Activated CD4-positive, alpha-beta T cell treated with anti-CD3 and anti-CD28 coated beads, Interleukin-2, amount 10 ng/mL, durations not matched to agents 24 days and 14 days (primary cell): ENCODE measurements around the gene GPC3. TPM values are rescaled to one million over a fixed set of nuclear protein-coding genes. Genes with fewer than 3 reads are reported as not detected.

Experiments used
- DNase-seq: peaks from one replicate; pipeline ENCODE4 v3.0.0; 2022
- H3K27ac Mint-ChIP-seq: one replicate; pipeline ENCODE4 v1.8.0; 2022; ENCODE audit warnings: mild to moderate bottlenecking, mixed read lengths
- H3K27me3 Mint-ChIP-seq: one replicate; pipeline ENCODE4 v1.8.0; 2022; ENCODE audit warnings: mixed read lengths
- H3K36me3 Mint-ChIP-seq: one replicate; pipeline ENCODE4 v1.8.0; 2022; ENCODE audit warnings: low read depth, mild to moderate bottlenecking, mixed read lengths
- H3K4me1 Mint-ChIP-seq: one replicate; pipeline ENCODE4 v1.8.0; 2021; ENCODE audit warnings: mixed read lengths
- H3K4me3 Mint-ChIP-seq: one replicate; pipeline ENCODE4 v1.8.0; 2022; ENCODE audit warnings: mild to moderate bottlenecking, moderate library complexity, mixed read lengths
- H3K9me3 Mint-ChIP-seq: one replicate; pipeline ENCODE4 v1.8.0; 2021; ENCODE audit warnings: mixed read lengths
- intact Hi-C: fragments of 100-400 bp; cut with micrococcal nuclease; formaldehyde crosslinking; loops from one replicate; pipeline ENCODE4 v1.15.1; 2023
- total RNA-seq: library from RNA; stranded (reverse); gene quantifications from 2 replicates; pipeline ENCODE4 v1.2.3, GENCODE V29; 2022

Gene GPC3
- total RNA-seq, 1 donor from 2014 or later, result 0.21 TPM

GRCh38 chrX:133681421-133681820 lies 304.0 kb downstream of the GPC3 start:
- no peaks in the 10 kb centered on the region for H3K9me3 Mint-ChIP-seq
- H3K4me1 Mint-ChIP-seq, result peaks cover 2% of the 10 kb centered on the region
- intact Hi-C loops, result no loop called here
- no peak overlapping the region for H3K4me3 Mint-ChIP-seq
- no peak overlapping the region for H3K27ac Mint-ChIP-seq
- no peaks in the 10 kb centered on the region for H3K36me3 Mint-ChIP-seq
- H3K27me3 Mint-ChIP-seq, result no peaks in the 10 kb centered on the region
- DNase-seq, result no peak

GRCh38 chrX:133677123-133678063 lies 308.0 kb downstream of the GPC3 start:
- no peaks in the 10 kb centered on the region for H3K36me3 Mint-ChIP-seq
- H3K27ac Mint-ChIP-seq, result no peak overlapping the region
- no peaks in the 10 kb centered on the region for H3K27me3 Mint-ChIP-seq
- intact Hi-C loops, result loop anchor here (10.0 kb wide), 1 partner anchor 703 kb away; no protein-coding TSS in a partner anchor
- H3K4me3 Mint-ChIP-seq, result no peak overlapping the region
- peaks cover 2% of the 10 kb centered on the region for H3K4me1 Mint-ChIP-seq
- no peak for DNase-seq
- H3K9me3 Mint-ChIP-seq, result no peaks in the 10 kb centered on the region

DNA sequence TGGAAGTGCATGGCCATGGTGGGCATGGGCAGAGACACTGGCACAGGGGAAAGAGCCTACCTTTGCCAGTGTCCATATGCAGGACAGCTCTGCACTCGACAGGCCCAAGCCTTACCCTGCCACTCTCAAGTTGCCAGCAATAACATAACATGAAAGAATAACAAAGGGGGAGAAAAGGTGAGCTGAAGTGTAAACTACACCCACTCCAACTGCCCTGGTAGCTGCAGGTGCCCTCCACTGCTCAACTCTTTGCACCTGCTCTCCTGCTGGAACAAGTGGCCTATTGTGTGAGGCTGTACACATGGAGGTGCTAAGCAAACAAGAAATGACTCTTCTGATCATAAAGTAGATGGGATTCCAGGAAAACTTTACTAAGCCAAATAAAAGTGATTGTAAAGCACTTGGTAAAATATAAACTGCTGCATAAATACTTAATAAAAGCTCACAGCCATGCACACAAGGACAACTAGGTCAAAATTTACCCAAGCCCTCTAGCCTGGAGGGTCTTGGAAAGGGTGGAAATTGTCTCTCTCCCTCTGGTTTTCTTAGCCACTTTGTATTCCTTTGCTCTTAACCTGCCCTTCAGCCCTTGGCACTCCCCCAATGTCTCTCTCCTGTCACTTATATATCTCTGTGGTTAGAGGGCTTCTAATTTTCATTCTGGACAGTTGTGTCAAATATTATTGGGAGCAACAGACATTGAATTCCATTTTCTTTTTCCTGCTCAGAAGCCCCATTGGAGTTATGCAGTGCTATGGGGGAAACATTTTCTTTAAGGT lies 308.9 kb downstream of the GPC3 start:
- H3K4me3 Mint-ChIP-seq, result no peak overlapping the region
- H3K9me3 Mint-ChIP-seq, result no peaks in the 10 kb centered on the region
- no peak overlapping the region for H3K27ac Mint-ChIP-seq
- H3K27me3 Mint-ChIP-seq, result no peaks in the 10 kb centered on the region
- intact Hi-C loops, result loop anchor here (10.0 kb wide), 1 partner anchor 702 kb away; no protein-coding TSS in a partner anchor
- peaks cover under 1% of the 10 kb centered on the region for H3K4me1 Mint-ChIP-seq
- no peaks in the 10 kb centered on the region for H3K36me3 Mint-ChIP-seq
- DNase-seq, result no peak

DNA sequence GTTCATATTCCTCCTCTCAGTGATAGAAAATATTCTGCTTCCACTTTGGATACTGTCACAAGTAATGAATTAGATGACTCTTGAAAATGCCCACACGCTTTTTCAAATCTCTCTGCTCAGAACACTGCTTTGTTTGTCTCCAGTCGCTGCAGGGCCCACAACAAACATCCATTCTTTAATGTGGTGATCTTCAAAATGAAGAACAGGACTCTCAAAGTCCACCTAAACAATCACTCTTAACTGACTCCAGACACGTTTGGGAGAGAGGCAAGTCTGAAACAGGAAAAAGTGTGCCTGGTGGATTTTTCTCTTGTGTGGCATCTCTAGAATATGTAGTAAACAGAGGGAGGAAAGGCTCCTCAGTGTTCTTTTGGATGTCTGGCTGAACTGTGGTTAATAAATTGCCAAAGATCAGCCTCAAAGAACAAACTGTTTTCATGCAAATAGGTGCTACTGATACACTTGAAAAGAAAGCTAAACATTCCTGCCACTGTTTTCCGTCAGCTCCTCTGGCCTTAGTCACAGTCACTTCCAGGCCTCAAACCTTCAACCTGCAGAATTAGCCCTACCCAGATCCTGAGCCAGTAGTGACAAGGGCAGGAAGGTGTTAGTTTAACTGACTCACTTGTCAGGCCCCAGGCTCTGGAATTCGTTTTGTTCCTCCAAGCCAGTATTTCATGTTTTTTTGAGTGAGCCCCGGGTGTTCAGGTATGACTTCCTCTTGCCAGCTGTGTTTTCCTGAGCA lies 310.5 kb downstream of the GPC3 start:
- Mint-ChIP-seq H3K4me1 (no peaks in the 10 kb centered on the region), H3K9me3 (no peaks in the 10 kb centered on the region), H3K4me3 (no peak overlapping the region), H3K27me3 (no peaks in the 10 kb centered on the region), H3K36me3 (no peaks in the 10 kb centered on the region), H3K27ac (no peak overlapping the region)
- intact Hi-C loops, result loop anchor here (10.0 kb wide), 1 partner anchor 700 kb away; no protein-coding TSS in a partner anchor
- no peak for DNase-seq

DNA sequence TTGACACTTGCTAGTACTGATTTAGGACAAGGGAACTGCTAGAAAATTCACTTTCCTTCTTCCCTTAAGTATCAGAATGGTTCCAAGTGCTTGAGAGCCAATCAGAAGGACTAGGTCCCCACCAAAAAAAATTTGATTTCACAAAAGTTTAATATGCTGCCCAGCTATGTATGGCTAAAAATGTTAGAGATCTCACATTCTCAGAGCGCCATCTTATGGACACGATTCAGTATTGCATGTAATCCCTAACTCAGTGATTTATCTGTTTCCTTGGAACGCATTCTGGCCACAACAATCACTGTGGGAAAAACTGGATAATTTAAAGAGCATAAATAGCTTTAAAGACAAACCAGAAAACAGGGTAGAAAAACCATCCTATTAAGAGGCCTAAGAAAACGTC lies 315.0 kb downstream of the GPC3 start:
- no peaks in the 10 kb centered on the region for H3K9me3 Mint-ChIP-seq
- no peak overlapping the region for H3K4me3 Mint-ChIP-seq
- H3K4me1 Mint-ChIP-seq, result no peaks in the 10 kb centered on the region
- DNase-seq, result peak; percentile 53
- intact Hi-C loops, result loop anchor here (2.0 to 10.0 kb wide), 2 partner anchors 336 to 696 kb away; no protein-coding TSS in a partner anchor
- H3K27me3 Mint-ChIP-seq, result no peaks in the 10 kb centered on the region
- no peaks in the 10 kb centered on the region for H3K36me3 Mint-ChIP-seq
- no peak overlapping the region for H3K27ac Mint-ChIP-seq

DNA sequence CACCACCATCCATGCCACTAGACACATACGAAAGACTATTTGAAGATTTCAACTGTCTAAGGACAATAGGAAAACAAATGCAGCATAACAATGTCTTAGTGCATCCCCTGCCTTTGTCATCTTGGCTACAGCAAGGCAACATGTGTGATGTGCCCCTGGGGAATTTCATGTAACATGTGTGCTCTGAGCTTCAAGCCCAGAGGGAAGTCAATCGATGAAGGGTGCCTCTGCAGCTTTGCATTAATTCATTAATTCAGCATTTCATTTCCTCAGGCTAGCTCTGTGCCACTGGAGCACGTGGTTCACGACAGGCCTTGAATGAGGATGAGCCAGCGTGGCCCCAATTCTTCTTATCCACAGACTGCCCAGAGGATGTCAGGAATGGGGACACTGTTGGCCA lies 316.2 kb downstream of the GPC3 start:
- no peak for DNase-seq
- Mint-ChIP-seq H3K27ac (no peak overlapping the region), H3K36me3 (no peaks in the 10 kb centered on the region), H3K4me3 (no peak overlapping the region), H3K27me3 (no peaks in the 10 kb centered on the region), H3K9me3 (no peaks in the 10 kb centered on the region), H3K4me1 (no peaks in the 10 kb centered on the region)
- intact Hi-C loops, result no loop called here

DNA sequence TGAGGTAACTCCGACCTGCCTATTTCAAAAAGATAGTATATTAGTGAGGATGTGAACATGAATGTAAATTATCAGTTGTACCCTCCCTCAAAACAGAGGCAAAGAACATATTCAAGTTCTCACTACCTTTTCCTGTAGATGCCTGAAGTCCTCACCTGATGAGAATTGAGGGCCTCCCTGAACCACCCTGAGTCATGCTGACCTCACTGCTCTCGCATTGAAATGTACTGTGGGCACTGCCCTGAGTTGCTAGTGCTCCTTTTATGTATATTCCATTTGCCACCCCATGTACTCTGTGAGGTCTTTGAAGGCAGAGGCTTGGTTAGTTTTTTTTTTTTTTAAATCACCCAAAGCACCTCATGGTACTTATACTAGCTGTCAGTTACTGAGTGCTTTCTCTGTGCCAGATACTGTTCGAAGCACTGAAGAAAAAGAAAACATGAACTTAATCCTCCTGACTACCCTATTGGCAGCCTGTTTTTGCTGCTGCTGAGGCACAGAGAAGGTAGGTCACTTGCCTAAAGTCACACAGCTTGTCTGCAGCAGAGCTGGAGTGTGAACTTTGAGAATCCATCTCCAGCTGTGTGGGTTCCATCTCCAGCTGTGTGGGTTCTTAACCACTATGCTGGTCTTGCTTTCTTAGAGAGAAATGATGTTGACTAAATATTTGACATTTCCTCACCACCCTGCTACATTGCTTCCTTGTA lies 317.0 kb downstream of the GPC3 start:
- no peak for DNase-seq
- no peak overlapping the region for H3K27ac Mint-ChIP-seq
- no peak overlapping the region for H3K4me3 Mint-ChIP-seq
- no peaks in the 10 kb centered on the region for H3K9me3 Mint-ChIP-seq
- no peaks in the 10 kb centered on the region for H3K4me1 Mint-ChIP-seq
- no peaks in the 10 kb centered on the region for H3K36me3 Mint-ChIP-seq
- intact Hi-C loops, result no loop called here
- H3K27me3 Mint-ChIP-seq, result no peaks in the 10 kb centered on the region

DNA sequence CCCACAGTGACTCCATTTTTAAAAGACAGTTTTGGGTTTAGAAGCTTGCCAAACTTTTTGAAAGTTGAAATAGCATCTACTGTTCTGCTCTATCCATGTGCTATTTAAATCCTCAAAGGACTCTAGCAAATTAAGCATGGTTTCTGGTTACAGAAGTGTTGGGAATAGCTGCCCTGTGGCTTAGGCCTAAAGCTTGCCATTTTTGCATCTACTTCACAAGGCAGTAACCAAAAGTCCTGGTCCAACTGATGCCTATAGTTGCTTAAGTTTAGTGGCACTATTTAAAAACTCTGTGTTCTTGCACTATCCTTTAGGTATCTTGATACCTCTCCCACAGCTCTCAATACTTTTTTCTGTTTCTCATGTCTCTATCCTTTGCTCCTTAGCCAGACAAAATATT lies 319.1 kb downstream of the GPC3 start:
- no peak overlapping the region for H3K27ac Mint-ChIP-seq
- no peaks in the 10 kb centered on the region for H3K4me1 Mint-ChIP-seq
- no peak for DNase-seq
- no peak overlapping the region for H3K4me3 Mint-ChIP-seq
- no peaks in the 10 kb centered on the region for H3K36me3 Mint-ChIP-seq
- H3K27me3 Mint-ChIP-seq, result no peaks in the 10 kb centered on the region
- H3K9me3 Mint-ChIP-seq, result no peaks in the 10 kb centered on the region
- intact Hi-C loops, result no loop called here

GRCh38 chrX:133661962-133662839 lies 323.2 kb downstream of the GPC3 start:
- no peak for DNase-seq
- Mint-ChIP-seq H3K27ac (no peak overlapping the region), H3K27me3 (no peaks in the 10 kb centered on the region)

DNA sequence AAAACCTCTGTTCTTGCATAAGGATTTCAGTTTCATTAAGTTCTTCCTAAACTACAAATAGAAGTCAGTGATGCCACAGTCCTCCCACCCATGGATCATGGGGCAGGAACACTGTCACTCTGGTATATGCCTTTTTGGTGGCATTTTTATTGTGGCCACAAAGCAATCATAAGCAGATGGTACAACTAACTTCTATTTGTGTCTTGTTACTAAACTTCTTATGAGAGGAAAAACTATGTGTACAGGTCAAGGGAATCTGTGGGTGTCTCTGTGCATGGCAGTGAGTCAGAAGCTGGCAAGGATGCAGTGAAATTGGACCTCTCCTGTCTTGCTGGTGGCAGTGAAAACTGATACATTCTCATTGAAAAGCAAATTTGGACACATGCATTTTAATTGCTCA lies 325.1 kb downstream of the GPC3 start:
- H3K4me3 Mint-ChIP-seq, result no peak overlapping the region
- H3K9me3 Mint-ChIP-seq, result no peaks in the 10 kb centered on the region
- no peak overlapping the region for H3K27ac Mint-ChIP-seq
- H3K4me1 Mint-ChIP-seq, result no peaks in the 10 kb centered on the region
- H3K27me3 Mint-ChIP-seq, result no peaks in the 10 kb centered on the region
- H3K36me3 Mint-ChIP-seq, result no peaks in the 10 kb centered on the region
- DNase-seq, result no peak
- intact Hi-C loops, result no loop called here

More at GRCh38 chrX:133661962-133662839, 323.2 kb downstream of the GPC3 start:
- H3K4me1 Mint-ChIP-seq, result no peaks in the 10 kb centered on the region
- H3K36me3 Mint-ChIP-seq, result no peaks in the 10 kb centered on the region
- no peak overlapping the region for H3K4me3 Mint-ChIP-seq
- intact Hi-C loops, result no loop called here
- H3K9me3 Mint-ChIP-seq, result no peaks in the 10 kb centered on the region

DNA sequence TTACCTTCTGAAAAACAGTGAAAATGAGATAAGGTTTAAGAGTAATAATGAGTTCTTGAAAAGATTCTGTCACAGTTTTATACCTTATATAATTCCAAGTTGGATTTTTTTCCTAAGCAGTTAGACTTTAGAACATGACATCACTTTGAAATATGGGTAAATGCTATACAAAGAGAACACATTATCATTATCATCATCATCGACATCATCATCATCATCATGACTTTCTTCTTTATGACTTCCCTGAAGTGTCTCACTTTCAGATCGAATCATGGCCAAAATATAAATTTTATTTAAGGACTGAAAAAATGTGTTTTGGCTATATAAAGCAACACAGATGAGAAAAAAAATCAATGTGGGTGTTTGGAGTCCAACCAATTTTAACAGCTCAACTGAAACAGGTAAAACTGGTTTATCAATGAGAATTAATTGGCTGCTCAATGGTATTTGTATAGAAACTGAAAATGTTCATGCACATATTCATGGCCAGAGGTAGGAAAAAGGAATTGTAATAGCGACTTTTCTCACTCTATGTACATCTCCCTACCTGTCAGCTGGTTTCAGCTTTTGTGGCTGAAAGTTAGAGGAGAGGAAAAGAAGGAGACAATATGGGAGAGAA lies 327.0 kb downstream of the GPC3 start:
- intact Hi-C loops, result no loop called here
- DNase-seq, result no peak
- H3K36me3 Mint-ChIP-seq, result no peaks in the 10 kb centered on the region

More for the DNA sequence above, 327.0 kb downstream of the GPC3 start:
- no peaks in the 10 kb centered on the region for H3K4me1 Mint-ChIP-seq
- no peak overlapping the region for H3K27ac Mint-ChIP-seq
- H3K9me3 Mint-ChIP-seq, result no peaks in the 10 kb centered on the region
- no peak overlapping the region for H3K4me3 Mint-ChIP-seq
- no peaks in the 10 kb centered on the region for H3K27me3 Mint-ChIP-seq
